Activated T-cell treated with anti-CD3 and anti-CD28 coated beads, Interleukin-2, amount 50 U/mL, for 4 hours (primary cell): Measurements from ENCODE around the gene DPP8. TPM values are rescaled to one million over a fixed set of nuclear protein-coding genes. Genes with fewer than 3 reads are reported as not detected.
"Not testable (repeated sequence)": the region's sequence is repeated elsewhere in the genome, so short reads cannot be mapped to it uniquely, and the experiment has no call there.

Experiments used
- ATAC-seq, 2 donors: fragments of 200-7000 bp; cut with Tn5 transposase; one replicate each; pipeline ENCODE4 v1.10.0; 2021
- DNase-seq: peaks from one replicate; pipeline ENCODE4 v3.0.0-alpha.2; 2020
- H3K27me3 Mint-ChIP-seq: one replicate; pipeline ENCODE4 v1.8.0; 2021; ENCODE audit warnings: low read depth, mixed read lengths
- H3K36me3 Mint-ChIP-seq: one replicate; pipeline ENCODE4 v1.8.0; 2022; ENCODE audit warnings: mixed read lengths; ENCODE audit not compliant: insufficient read depth
- H3K4me1 Mint-ChIP-seq: one replicate; pipeline ENCODE4 v1.8.0; 2021; ENCODE audit warnings: low read depth, mixed read lengths
- H3K4me3 Mint-ChIP-seq: one replicate; pipeline ENCODE4 v1.8.0; 2021; ENCODE audit warnings: mild to moderate bottlenecking, moderate library complexity, mixed read lengths
- H3K9me3 Mint-ChIP-seq: one replicate; pipeline ENCODE4 v1.8.0; 2021; ENCODE audit warnings: mixed read lengths
- total RNA-seq, 3 donors: library from RNA; stranded (reverse); gene quantifications; one replicate each; pipeline ENCODE4 v1.2.1, GENCODE V29; 2021

The DPP8 gene
- total RNA-seq, 3 donors from 2014 or later, result 27.4 to 30.3 (median 29.0) TPM

DNA sequence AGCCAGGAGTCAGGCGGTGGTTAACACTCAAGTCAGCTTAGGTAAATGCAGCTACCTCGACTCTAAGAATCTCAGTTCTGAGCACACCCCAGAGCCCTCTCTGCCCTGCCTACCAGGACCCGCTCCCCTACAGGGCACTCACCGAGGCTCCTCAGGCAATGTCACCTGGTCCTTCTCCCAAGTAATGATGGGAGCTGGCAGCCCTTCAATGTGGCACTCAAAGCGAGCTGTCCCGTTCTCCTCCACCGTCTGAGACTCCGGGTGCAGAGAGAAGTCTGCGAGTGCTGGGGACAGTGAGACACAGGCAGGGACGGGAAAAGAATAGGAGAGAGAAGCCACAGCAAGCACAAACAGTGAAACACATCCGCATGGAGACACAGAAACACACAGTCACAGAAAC lies 107.5 kb downstream of the DPP8 start:
- ATAC-seq (no peak), DNase-seq (no peak)
- Mint-ChIP-seq H3K36me3 (no peaks in the 10 kb centered on the region), H3K9me3 (no peaks in the 10 kb centered on the region), H3K4me3 (no peak overlapping the region), H3K4me1 (no peaks in the 10 kb centered on the region), H3K27me3 (peaks cover 23% of the 10 kb centered on the region)

GRCh38 chr15:65409036-65409631 lies 108.4 kb downstream of the DPP8 start:
- Mint-ChIP-seq H3K9me3 (no peaks in the 10 kb centered on the region), H3K36me3 (no peaks in the 10 kb centered on the region), H3K27me3 (peaks cover 20% of the 10 kb centered on the region), H3K4me1 (no peaks in the 10 kb centered on the region), H3K4me3 (no peak overlapping the region)
- DNase-seq (no peak), ATAC-seq (no peak)

- no peaks in the 10 kb centered on the region for H3K36me3 Mint-ChIP-seq
- no peak overlapping the region for H3K4me3 Mint-ChIP-seq
- ATAC-seq (no peak), DNase-seq (no peak)
- H3K27me3 Mint-ChIP-seq, result peaks cover 24% of the 10 kb centered on the region
- H3K4me1 Mint-ChIP-seq, result no peaks in the 10 kb centered on the region
- no peaks in the 10 kb centered on the region for H3K9me3 Mint-ChIP-seq
Measured at GRCh38 chr15:65408324-65409035, 109.0 kb downstream of the DPP8 start.

DNA sequence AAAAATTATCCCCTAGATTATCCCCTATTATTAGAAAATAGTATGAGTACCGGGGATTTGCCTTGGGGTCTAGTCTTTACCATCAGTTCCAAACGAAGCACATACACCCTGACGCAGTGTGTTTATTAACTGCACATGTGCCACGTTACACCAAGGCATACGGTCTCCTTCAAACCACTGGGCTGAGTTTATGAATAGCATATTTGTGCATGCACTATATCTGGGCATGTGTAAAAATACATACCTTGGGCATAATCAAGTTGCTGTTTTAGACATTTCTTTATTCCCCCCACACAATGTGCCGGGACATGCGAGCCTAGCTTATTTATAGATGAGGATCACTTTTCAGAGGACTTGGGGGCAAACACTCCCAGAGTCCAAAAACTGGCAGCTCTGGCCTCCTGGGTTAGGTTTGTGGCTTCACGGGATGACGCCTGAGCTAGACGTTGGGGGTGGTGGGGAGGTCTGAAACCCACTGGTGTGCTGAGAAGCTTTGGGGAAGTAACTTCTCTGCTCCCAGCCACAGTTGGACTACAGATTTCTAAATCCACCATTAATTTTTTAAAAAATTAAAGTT lies 111.0 kb downstream of the DPP8 start:
- DNase-seq, result no peak
- no peaks in the 10 kb centered on the region for H3K4me1 Mint-ChIP-seq
- H3K36me3 Mint-ChIP-seq, result no peaks in the 10 kb centered on the region

DNA sequence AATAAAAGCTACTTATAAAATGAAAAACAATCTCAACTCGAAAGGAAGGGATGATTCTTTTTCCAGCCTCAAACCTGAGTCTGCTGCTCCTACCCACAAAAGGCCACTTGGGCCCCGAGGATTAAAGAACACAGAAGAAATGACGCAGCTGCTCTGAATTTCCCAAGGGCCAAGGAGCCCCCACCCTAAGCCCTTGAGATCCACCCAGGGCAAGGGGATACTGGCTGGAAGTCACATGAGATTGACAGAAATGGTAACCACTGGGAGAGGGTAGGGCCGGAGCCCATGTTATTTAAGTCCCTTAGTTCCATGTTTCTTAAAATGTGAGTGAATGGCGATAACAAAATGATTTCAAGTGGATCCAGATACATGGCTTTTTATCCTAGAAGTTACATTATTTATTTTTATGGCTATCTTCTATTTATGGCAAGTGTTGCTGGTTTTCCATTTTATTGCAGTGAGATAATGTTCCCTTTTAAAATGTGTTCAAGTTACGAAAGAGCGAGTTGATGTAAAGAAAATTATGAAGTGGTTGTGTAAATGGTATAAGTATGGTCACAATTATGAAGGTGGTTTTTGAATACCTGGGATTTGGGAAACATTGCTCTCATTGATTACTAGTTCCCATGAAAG lies 111.6 kb downstream of the DPP8 start:
- Mint-ChIP-seq H3K4me1 (no peaks in the 10 kb centered on the region), H3K27me3 (peaks cover 43% of the 10 kb centered on the region), H3K9me3 (no peaks in the 10 kb centered on the region), H3K36me3 (no peaks in the 10 kb centered on the region), H3K4me3 (no peak overlapping the region)
- no peak for DNase-seq
- no peak for ATAC-seq

More for the DNA sequence above, 111.0 kb downstream of the DPP8 start:
- Mint-ChIP-seq H3K4me3 (no peak overlapping the region), H3K27me3 (peaks cover 39% of the 10 kb centered on the region), H3K9me3 (no peaks in the 10 kb centered on the region)
- no peak for ATAC-seq

DNA sequence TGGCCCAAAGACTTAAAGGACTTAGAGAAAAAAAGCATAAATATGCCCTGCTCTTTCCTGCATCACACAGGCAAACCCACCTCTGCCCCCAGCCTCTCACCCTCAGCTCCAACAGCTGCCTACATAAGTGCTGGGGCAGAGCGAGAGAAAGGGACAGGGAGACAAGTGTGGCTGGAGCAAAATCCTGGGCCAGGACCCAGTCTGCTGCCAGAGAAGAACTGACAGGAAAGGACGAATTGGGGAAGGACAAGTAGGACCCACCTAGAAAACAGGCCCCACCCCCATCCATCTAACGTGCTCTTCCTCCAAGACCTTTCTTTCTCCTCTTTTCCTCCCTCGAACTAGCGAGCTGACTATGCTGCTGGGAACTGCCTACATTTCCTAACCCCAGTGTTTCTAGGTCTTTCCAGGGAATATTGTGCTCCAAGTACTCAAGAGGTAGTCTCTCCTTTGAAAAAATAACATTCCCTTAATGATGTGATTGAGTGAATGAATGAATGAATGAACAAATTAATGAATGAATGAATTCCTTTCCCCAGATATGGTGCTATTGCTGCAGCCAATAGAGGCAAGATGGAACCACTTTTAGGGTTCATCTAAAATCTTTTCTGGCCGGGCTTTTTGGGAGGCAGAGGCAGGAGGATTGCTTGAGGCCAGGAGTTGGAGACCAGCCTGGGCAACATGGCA lies 113.2 kb downstream of the DPP8 start:
- Mint-ChIP-seq H3K4me3 (no peak overlapping the region), H3K27me3 (peaks cover 43% of the 10 kb centered on the region), H3K9me3 (no peaks in the 10 kb centered on the region), H3K4me1 (no peaks in the 10 kb centered on the region), H3K36me3 (no peaks in the 10 kb centered on the region)
- ATAC-seq, result no peak
- DNase-seq, result no peak

GRCh38 chr15:65402961-65403360 lies 114.5 kb downstream of the DPP8 start:
- H3K4me1 Mint-ChIP-seq, result no peaks in the 10 kb centered on the region
- H3K36me3 Mint-ChIP-seq, result no peaks in the 10 kb centered on the region
- DNase-seq (no peak), ATAC-seq (no peak)
- H3K4me3 Mint-ChIP-seq, result no peak overlapping the region
- no peaks in the 10 kb centered on the region for H3K9me3 Mint-ChIP-seq
- H3K27me3 Mint-ChIP-seq, result peaks cover 43% of the 10 kb centered on the region

DNA sequence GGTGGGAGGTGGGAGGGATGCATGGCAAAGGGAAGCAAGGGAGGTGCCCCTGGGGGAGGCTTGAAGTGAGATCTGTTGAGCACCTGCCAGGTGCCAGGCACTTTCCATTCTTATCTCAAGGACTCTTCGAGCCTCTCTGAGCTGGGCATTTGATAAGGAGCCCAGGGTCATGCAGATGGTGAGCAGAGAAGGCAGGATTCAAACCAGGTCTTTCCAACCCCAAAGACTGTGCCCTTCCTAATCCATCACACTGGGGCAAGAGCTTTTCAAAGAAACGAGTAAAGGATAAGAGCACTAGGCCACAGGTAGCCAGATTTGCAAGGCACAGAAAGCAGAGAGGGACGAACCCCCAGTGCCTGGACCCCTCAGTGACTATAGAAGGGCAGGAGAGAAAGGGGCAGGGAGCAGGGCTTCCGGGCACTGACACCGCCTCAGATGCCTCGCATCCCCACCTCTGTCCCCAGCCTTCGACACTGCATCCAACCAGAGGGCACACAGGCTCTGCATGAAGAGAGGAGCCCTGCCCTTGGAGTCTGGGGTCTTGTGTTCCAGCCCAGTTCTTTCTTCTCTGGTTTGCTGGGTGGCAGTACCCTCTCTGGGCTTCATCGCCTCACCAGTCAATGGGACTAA lies 115.8 kb downstream of the DPP8 start:
- no peaks in the 10 kb centered on the region for H3K9me3 Mint-ChIP-seq
- H3K4me3 Mint-ChIP-seq, result no peak overlapping the region
- no peak for ATAC-seq
- peaks cover 3% of the 10 kb centered on the region for H3K4me1 Mint-ChIP-seq
- DNase-seq, result no peak
- peaks cover 50% of the 10 kb centered on the region for H3K27me3 Mint-ChIP-seq
- H3K36me3 Mint-ChIP-seq, result no peaks in the 10 kb centered on the region

- Mint-ChIP-seq H3K36me3 (no peaks in the 10 kb centered on the region), H3K27me3 (peaks cover 57% of the 10 kb centered on the region), H3K4me3 (no peak overlapping the region), H3K4me1 (peaks cover 3% of the 10 kb centered on the region), H3K9me3 (no peaks in the 10 kb centered on the region)
- DNase-seq (peak; percentile 28), ATAC-seq (peak; percentile 77 to 83)
Measured at GRCh38 chr15:65400760-65401610, 116.5 kb downstream of the DPP8 start.

- Mint-ChIP-seq H3K4me1 (peaks cover 3% of the 10 kb centered on the region), H3K27me3 (peaks cover 64% of the 10 kb centered on the region), H3K9me3 (no peaks in the 10 kb centered on the region), H3K4me3 (no peak overlapping the region), H3K36me3 (no peaks in the 10 kb centered on the region)
- no peak for DNase-seq
- ATAC-seq, result no peak
Measured at GRCh38 chr15:65399997-65400396, 117.5 kb downstream of the DPP8 start.

DNA sequence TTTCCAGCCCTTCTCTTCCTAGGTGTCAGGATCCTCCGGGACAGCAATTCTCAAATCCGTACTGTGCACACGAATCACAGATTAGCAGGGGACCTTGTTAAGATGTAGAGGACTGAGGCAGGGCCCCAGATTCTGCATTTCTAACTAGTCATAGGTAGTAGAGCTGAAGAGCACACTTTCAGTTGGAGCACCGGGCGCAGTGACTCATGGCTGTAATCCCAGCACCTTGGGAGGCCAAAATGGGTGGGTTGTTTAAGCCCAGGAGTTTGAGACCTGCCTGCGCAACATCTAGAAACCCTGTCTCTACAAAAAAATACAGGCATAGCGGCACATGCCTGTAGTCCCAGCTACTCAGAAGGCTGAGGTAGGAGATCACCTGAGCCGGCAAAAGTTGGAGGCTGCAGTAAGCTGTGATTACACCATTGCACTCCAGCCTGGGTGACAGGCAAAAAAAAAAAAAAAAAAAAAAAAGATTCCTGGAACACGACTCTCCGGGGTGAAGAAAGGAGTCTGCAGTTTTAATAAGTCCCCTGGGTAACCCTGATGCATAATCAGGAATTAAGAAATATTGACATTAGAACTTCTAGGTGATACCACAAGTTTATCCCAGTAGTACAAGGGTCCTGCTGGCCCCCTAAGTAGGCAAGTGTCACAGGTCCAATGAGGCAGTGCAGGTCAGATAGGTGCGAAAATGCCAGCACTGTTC lies 118.3 kb downstream of the DPP8 start:
- H3K9me3 Mint-ChIP-seq, result no peaks in the 10 kb centered on the region
- peaks cover 72% of the 10 kb centered on the region for H3K27me3 Mint-ChIP-seq
- H3K4me1 Mint-ChIP-seq, result peaks cover 3% of the 10 kb centered on the region
- no peak for DNase-seq
- H3K4me3 Mint-ChIP-seq, result no peak overlapping the region
- no peak for ATAC-seq
- H3K36me3 Mint-ChIP-seq, result no peaks in the 10 kb centered on the region

DNA sequence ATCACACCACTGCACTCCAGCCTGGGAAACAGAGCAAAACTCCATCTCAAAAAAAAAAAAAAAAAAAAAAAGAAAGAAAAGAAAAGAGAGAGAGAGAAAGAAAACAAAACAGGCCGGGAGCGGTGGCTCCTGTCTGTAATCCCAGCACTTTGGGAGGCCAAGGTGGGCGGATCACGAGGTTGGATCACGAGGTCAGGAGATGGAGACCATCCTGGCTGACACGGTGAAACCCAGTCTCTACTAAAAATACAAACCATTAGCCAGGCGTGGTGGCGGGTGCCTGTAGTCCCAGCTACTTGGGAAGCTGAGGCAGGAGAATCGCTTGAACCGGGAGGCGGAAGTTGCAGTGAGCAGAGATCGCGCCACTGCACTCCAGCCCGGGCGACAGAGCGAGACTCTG lies 119.0 kb downstream of the DPP8 start:
- not testable (repeated sequence) for H3K36me3 Mint-ChIP-seq, DNase-seq, H3K9me3 Mint-ChIP-seq, H3K4me3 Mint-ChIP-seq, ATAC-seq, H3K4me1 Mint-ChIP-seq
- H3K27me3 Mint-ChIP-seq, result peaks cover 75% of the 10 kb centered on the region

DNA sequence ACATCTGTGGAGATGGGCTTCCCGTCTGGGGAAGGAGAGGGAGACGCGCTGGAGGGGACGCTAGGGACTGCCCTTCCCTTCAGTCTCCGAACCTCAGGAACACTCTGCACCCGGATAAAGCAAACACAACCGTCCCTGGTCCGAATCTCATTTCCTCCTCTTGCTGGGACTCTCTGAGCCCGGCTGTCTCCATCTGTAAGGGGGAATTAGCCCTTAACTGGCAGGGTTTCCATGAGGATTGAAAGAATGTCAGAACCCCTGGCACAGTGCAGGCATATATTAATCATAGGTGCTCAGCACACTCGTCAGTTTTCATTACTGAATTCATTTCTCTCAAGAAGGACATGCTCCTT lies 120.5 kb downstream of the DPP8 start:
- no peaks in the 10 kb centered on the region for H3K36me3 Mint-ChIP-seq
- H3K4me3 Mint-ChIP-seq, result peak overlapping the region; percentile 31
- ATAC-seq (no peak), DNase-seq (no peak)
- peaks cover 72% of the 10 kb centered on the region for H3K27me3 Mint-ChIP-seq
- no peaks in the 10 kb centered on the region for H3K9me3 Mint-ChIP-seq
- peaks cover 3% of the 10 kb centered on the region for H3K4me1 Mint-ChIP-seq
